ENCODE results near the gene OR51B4.

GRCh38 chr11:5298451-5298850, 3.3 kb downstream of the OR51B4 start:
- TF ChIP-seq ZNF263 (CRISPR knock-in tag; IDR thresholded peaks at IDR 0.05; ENCODE audit: borderline replicate concordance) (no peak), CHD7 (IDR thresholded peaks at IDR 0.05; ENCODE audit: low read depth, low read length) (no peak), NFYB (IDR thresholded peaks at IDR 0.05; ENCODE audit: extremely low read depth, insufficient read length) (no peak), RFX5 (IDR thresholded peaks at IDR 0.05; ENCODE audit: low read depth, low read length) (no peak), HMGXB4 (CRISPR knock-in tag; IDR thresholded peaks at IDR 0.05) (no peak)
- TF ChIP-seq, protein P1, sequence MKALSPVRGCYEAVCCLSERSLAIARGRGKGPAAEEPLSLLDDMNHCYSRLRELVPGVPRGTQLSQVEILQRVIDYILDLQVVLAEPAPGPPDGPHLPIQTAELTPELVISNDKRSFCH (CRISPR knock-in tag; IDR thresholded peaks at IDR 0.05) = no peak
- TF ChIP-seq, protein P1 (tag; IDR thresholded peaks at IDR 0.05) = no peak
